ENCODE results near the gene ADRA1B.

DNA sequence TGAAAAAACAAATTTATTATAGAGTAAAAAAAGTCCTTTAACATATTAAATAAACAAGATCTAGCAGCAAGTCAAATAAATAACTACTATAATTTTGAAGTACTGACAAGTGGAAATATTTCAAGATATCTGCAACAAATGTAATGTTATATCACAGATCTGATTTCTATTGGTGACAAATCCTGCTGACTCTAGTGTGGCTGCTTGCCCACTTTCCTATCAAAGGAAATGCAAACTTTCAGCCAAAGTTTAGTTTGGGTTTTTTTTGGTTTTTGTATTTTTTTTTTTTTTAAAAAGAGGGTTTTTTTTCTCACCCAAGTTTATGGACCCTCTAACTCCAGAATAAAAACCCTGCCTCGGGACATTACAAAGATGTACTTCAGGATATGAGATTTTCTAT lies 12.9 kb downstream of the ADRA1B start:
- TF ChIP-seq POLR2A (IDR thresholded peaks at IDR 0.05; ENCODE audit: low read length) (no peak), GATA1 (IDR thresholded peaks at IDR 0.05; ENCODE audit: low read depth, low read length) (no peak)
